Prostate gland (tissue), 2 donors: ENCODE measurements around the gene MAPK8IP3.

Experiments
- POLR2A ChIP-seq: fragments of 450-650 bp; IDR thresholded peaks from one replicate; pipeline ENCODE4 v1.6.1; 2016; ENCODE audit warnings: antibody characterized with exemption, mild to moderate bottlenecking
- POLR2AphosphoS5 ChIP-seq: sonication (generic); formaldehyde crosslinking; IDR thresholded peaks from one replicate; pipeline ENCODE4 v1.6.1; 2017; ENCODE audit warnings: antibody characterized with exemption
- TF ChIP-seq, protein P1 (sequence below), 4 experiments: fragments of 200-600 bp in 2 of 4; fragments of 450-650 bp in 2 of 4; sonication (generic) in 2 of 4; IDR thresholded peaks; 1 replicate in 3 of 4; 2 replicates in 1 of 4; pipeline ENCODE4 v1.5.1; 2016 to 2019; ENCODE audit warnings: antibody characterized with exemption in 4 of 4, mild to moderate bottlenecking in 2 of 4, moderate library complexity in 2 of 4

DNA sequence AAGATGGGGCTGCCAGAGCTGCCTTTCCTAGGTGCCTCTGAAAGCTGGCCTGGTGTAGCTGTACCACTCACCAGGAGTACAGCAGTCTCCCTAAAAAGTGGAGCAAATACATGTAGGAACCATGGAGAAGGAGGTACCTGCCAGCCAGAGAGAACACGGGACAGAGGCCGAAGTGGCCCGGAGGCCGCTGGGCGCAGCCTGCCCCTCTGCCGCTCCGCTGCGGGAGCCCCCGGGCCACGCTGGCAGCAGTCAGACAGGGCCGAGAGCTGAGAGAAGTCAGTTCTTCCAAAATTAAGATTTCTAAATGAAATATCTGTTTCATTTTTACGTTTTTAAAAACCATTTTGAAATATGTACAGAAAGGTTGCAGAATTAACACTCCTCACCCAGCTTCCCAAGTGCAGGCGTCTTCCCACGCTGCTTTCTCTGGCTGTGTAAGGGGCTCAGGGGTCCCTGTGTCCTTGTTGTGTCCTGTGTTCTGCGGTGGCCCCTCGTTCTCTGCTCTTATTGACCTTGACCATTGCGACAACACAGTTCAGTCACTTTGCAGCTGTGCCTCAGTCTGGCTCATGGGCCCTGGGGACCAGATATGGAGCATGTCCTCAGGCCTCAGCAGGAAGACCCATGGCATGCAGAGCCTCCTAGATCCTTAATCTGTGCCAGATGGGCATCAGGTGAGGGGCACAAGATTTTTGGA lies 5.0 kb downstream of the MAPK8IP3 start:
- TF ChIP-seq POLR2A (no peak), POLR2AphosphoS5 (no peak)
- TF ChIP-seq, protein P1, sequence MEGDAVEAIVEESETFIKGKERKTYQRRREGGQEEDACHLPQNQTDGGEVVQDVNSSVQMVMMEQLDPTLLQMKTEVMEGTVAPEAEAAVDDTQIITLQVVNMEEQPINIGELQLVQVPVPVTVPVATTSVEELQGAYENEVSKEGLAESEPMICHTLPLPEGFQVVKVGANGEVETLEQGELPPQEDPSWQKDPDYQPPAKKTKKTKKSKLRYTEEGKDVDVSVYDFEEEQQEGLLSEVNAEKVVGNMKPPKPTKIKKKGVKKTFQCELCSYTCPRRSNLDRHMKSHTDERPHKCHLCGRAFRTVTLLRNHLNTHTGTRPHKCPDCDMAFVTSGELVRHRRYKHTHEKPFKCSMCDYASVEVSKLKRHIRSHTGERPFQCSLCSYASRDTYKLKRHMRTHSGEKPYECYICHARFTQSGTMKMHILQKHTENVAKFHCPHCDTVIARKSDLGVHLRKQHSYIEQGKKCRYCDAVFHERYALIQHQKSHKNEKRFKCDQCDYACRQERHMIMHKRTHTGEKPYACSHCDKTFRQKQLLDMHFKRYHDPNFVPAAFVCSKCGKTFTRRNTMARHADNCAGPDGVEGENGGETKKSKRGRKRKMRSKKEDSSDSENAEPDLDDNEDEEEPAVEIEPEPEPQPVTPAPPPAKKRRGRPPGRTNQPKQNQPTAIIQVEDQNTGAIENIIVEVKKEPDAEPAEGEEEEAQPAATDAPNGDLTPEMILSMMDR (IDR thresholded peaks at IDR 0.05) = no peak
